ENCODE data around the gene GALM.

DNA sequence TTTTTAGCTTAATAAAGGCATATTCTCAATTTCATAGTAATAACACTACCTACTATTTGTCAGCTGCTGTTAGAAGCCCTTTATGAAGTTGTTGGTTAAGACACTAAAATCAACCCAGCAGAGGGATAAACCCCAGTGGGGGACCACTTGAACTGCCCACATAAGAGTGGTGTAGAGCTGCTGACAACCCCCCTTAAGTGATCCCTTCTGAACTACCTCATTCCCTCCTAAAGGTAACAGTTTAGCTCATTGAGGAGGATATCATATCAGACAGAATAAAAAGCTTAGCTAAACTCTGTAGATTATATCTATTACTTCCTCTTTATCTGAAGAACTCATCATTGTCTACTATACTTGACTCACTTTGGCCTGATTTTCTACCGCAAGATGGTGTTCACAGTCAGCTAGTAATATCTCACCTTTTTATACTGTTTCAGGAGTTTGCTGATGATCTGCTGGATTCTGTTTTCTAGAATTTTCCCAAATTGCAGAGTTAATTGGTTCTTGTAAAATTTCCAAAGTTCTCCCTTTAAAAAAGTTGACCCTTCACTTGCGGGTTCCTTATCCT, 16.2 kb downstream of the GALM start:
- TF ChIP-seq, protein P1, sequence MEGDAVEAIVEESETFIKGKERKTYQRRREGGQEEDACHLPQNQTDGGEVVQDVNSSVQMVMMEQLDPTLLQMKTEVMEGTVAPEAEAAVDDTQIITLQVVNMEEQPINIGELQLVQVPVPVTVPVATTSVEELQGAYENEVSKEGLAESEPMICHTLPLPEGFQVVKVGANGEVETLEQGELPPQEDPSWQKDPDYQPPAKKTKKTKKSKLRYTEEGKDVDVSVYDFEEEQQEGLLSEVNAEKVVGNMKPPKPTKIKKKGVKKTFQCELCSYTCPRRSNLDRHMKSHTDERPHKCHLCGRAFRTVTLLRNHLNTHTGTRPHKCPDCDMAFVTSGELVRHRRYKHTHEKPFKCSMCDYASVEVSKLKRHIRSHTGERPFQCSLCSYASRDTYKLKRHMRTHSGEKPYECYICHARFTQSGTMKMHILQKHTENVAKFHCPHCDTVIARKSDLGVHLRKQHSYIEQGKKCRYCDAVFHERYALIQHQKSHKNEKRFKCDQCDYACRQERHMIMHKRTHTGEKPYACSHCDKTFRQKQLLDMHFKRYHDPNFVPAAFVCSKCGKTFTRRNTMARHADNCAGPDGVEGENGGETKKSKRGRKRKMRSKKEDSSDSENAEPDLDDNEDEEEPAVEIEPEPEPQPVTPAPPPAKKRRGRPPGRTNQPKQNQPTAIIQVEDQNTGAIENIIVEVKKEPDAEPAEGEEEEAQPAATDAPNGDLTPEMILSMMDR (optimal IDR thresholded peaks at IDR 0.05 in 1 of 3, IDR thresholded peaks at IDR 0.05 in 1 of 3, conservative IDR thresholded peaks at IDR 0.05 in 1 of 3; ENCODE audit: extremely low read depth in 1 of 3, insufficient read depth in 2 of 3, low read length in 3 of 3) = no peak
- TF ChIP-seq EZH2 (IDR thresholded peaks at IDR 0.05; ENCODE audit: low read length) = no peak
